Measurements from ENCODE around the gene SLC46A2.

SLC46A2 gene

GRCh38 chr9:112891521-112891920 lies 845 bp upstream of the SLC46A2 start:
- no peak overlapping the region for H3K4me3 ChIP-seq (ENCODE audit: control insufficient read depth, low read depth, low read length)
- TF ChIP-seq CTCF (IDR thresholded peaks at IDR 0.05; ENCODE audit: control insufficient read depth, insufficient read depth, low read depth, low read length, missing control alignments), result no peak
- DNase-seq (ENCODE audit: low read depth), result no peak

DNA sequence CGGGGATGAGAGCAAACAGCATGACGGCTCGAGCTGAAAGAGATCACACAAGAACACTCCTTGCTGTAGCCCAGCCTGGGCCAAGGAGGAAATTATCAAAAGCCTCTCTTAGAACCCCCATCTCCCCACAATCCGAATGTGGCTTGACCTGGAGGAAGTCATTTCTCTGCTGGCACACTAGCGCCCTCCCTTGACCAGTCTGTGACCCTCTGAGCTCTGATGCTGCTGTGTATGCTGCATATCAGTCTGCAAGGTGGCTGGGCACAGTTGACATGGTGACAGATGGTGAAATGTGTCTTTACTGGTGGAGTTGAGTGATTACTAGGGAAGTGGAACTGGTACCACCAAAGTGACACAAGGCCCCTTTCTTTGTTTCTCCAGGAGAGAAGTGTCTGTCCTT lies 3.3 kb downstream of the SLC46A2 start:
- TF ChIP-seq CTCF (IDR thresholded peaks at IDR 0.05; ENCODE audit: control insufficient read depth, insufficient read depth, low read depth, low read length, missing control alignments), result no peak
- DNase-seq (ENCODE audit: low read depth), result no peak
- H3K4me3 ChIP-seq (ENCODE audit: control insufficient read depth, low read depth, low read length), result no peak overlapping the region

DNA sequence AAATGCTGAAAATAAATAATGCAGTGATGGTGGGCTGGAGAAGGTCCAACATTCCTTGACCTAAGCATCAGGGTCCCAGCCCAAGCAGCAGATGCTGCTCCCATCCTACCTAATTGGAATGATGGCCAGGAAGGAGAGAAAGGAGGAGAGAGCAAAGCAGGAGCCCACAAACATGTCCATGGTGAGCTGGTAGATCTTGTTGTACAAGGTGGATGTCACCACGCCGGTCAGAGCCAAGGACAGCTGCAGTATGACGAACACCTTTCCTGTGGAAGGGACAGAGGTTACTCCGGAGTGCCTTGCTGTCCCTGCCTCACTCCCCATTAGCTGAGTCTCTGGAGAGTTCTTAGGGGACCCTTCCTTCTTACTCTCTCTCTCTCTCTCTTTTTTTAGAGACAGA lies 4.3 kb downstream of the SLC46A2 start:
- no peak for DNase-seq (ENCODE audit: low read depth)

DNA sequence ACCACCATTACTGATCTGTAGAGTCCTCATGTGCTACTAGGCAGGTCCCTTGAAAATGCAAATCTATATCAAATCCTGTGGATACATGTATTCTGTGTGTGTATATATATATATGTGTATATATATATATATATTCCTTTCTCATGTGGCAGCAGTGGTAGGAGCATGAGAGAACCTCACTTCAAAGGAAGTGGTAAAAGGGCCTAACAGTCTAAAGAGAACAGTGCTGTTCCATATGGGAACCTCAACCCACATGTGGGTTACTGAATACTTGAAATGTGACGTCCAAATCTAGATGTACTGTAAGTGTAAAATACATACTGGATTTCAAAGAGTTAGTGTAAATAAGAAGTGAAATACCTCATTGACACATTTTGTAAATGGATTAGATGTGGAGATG lies 5.4 kb downstream of the SLC46A2 start:
- H3K4me3 ChIP-seq (ENCODE audit: control insufficient read depth, low read depth, low read length), result no peak overlapping the region
- no peak for TF ChIP-seq CTCF (IDR thresholded peaks at IDR 0.05; ENCODE audit: control insufficient read depth, insufficient read depth, low read depth, low read length, missing control alignments)
- no peak for DNase-seq (ENCODE audit: low read depth)

More for the DNA sequence above, 4.3 kb downstream of the SLC46A2 start:
- H3K4me3 ChIP-seq (ENCODE audit: control insufficient read depth, low read depth, low read length), result no peak overlapping the region
- TF ChIP-seq CTCF (IDR thresholded peaks at IDR 0.05; ENCODE audit: control insufficient read depth, insufficient read depth, low read depth, low read length, missing control alignments), result no peak

DNA sequence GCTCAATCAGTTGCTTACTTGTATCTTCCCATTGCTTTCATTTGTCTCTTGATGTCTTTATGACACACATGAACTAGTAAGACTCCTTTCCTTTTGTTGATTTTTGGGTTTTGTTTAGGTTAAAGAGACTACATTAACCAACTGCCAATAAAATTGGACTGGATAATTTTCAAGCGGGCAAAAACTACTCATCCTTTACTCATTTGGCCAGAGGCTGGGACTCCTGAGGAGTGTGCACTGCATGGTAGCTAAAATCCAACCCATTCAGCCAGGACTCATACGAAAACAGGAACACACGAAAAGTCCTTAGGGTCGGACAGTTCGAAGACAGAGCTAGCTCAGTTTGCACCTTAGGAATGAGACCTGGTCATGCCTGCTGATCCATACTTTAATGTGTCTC lies 6.0 kb downstream of the SLC46A2 start:
- H3K4me3 ChIP-seq (ENCODE audit: control insufficient read depth, low read depth, low read length), result no peak overlapping the region
- TF ChIP-seq CTCF (IDR thresholded peaks at IDR 0.05; ENCODE audit: control insufficient read depth, insufficient read depth, low read depth, low read length, missing control alignments), result no peak
- no peak for DNase-seq (ENCODE audit: low read depth)

DNA sequence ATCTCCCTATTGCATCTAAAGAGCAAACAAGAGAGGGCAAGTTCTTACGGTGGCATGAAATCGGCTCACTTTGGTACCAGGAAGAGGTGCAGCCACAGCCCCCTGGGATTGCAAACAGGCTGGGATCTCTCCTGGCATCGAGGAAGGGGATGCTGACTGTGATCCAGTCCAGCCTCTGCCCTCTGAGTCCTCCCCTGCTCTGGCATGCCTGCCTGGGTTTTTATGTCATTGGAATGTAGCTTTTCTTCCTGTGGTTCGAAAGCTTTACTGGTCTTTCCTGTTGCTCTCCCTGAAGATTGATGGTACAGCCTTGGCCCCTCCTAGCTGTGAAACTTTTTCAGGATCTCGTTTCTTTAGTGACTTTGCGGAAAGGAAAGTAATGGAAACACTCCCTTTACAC lies 6.6 kb downstream of the SLC46A2 start:
- no peak for TF ChIP-seq CTCF (IDR thresholded peaks at IDR 0.05; ENCODE audit: control insufficient read depth, insufficient read depth, low read depth, low read length, missing control alignments)
- no peak overlapping the region for H3K4me3 ChIP-seq (ENCODE audit: control insufficient read depth, low read depth, low read length)
- no peak for DNase-seq (ENCODE audit: low read depth)

DNA sequence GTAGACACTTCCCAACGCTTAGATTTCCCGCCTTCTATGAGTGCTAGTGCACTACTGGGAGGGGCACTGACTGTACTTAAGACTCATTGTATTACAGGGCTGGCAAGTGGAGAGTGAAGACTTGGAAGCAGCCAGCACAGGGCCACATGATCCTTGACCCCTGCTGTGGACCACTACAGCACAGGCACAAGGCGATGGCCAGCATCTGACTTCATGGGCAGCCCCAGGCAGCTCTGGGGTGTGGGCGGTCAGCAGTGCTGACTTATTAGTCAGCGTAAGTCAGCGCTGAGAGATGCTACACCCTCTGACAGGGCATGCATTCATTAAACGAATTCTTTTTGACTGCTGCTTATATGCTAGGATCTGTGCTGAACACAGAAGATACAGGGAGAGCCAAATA lies 9.3 kb downstream of the SLC46A2 start:
- no peak for TF ChIP-seq CTCF (IDR thresholded peaks at IDR 0.05; ENCODE audit: control insufficient read depth, insufficient read depth, low read depth, low read length, missing control alignments)
- no peak overlapping the region for H3K4me3 ChIP-seq (ENCODE audit: control insufficient read depth, low read depth, low read length)
- DNase-seq (ENCODE audit: low read depth), result no peak
